ENCODE results near the gene RPS29. TPM values are rescaled to one million over a fixed set of nuclear protein-coding genes. Genes with fewer than 3 reads are reported as not detected.

Gene RPS29
- total RNA-seq, 2 donors from 2014 or later: 1,577 to 1,586 TPM

GRCh38 chr14:49574038-49574437, 12.1 kb downstream of the RPS29 start:
- Histone ChIP-seq H3K27ac (ENCODE audit: low read depth, low read length) (no peak overlapping the region), H3K9me3 (ENCODE audit: control insufficient read depth, low read length) (peaks cover 9% of the 10 kb centered on the region), H3K36me3 (ENCODE audit: control insufficient read depth, insufficient read depth, low read length) (peaks cover 35% of the 10 kb centered on the region), H3K9ac (ENCODE audit: extremely low read depth, low read length, poor library complexity, severe bottlenecking) (no peak overlapping the region), H3K27me3 (ENCODE audit: control insufficient read depth, insufficient read depth, low read length, poor library complexity, severe bottlenecking) (no peaks in the 10 kb centered on the region), H3K4me3 (ENCODE audit: low read length) (no peak overlapping the region), H3K4me1 (ENCODE audit: control insufficient read depth, insufficient read depth, low read length) (no peaks in the 10 kb centered on the region)
- peaks cover 5% of the 10 kb centered on the region for H3K9me3 Mint-ChIP-seq
- WGBS, 2 experiments (ENCODE audit: insufficient coverage in 1 of 2, insufficient read length in 1 of 2): 99 to 100% methylated on average over 2 to 4 of the region's 5 CpGs
- no peak overlapping the region for H3K4me3 Mint-ChIP-seq
- no peaks in the 10 kb centered on the region for H3K27me3 Mint-ChIP-seq (ENCODE audit: insufficient read depth)
- TF ChIP-seq, protein P1, sequence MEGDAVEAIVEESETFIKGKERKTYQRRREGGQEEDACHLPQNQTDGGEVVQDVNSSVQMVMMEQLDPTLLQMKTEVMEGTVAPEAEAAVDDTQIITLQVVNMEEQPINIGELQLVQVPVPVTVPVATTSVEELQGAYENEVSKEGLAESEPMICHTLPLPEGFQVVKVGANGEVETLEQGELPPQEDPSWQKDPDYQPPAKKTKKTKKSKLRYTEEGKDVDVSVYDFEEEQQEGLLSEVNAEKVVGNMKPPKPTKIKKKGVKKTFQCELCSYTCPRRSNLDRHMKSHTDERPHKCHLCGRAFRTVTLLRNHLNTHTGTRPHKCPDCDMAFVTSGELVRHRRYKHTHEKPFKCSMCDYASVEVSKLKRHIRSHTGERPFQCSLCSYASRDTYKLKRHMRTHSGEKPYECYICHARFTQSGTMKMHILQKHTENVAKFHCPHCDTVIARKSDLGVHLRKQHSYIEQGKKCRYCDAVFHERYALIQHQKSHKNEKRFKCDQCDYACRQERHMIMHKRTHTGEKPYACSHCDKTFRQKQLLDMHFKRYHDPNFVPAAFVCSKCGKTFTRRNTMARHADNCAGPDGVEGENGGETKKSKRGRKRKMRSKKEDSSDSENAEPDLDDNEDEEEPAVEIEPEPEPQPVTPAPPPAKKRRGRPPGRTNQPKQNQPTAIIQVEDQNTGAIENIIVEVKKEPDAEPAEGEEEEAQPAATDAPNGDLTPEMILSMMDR (conservative IDR thresholded peaks at IDR 0.05): no peak
- no peak for DNase-seq
- no peaks in the 10 kb centered on the region for H3K4me1 Mint-ChIP-seq
- H3K36me3 Mint-ChIP-seq (ENCODE audit: low read depth): peaks cover 59% of the 10 kb centered on the region
- no peak overlapping the region for H3K27ac Mint-ChIP-seq

- Histone ChIP-seq H3K4me3 (ENCODE audit: low read length) (no peak overlapping the region), H3K9ac (ENCODE audit: extremely low read depth, low read length, poor library complexity, severe bottlenecking) (no peak overlapping the region), H3K27me3 (ENCODE audit: control insufficient read depth, insufficient read depth, low read length, poor library complexity, severe bottlenecking) (no peaks in the 10 kb centered on the region), H3K9me3 (ENCODE audit: control insufficient read depth, low read length) (peaks cover 9% of the 10 kb centered on the region), H3K36me3 (ENCODE audit: control insufficient read depth, insufficient read depth, low read length) (peaks cover 7% of the 10 kb centered on the region), H3K27ac (ENCODE audit: low read depth, low read length) (no peak overlapping the region), H3K4me1 (ENCODE audit: control insufficient read depth, insufficient read depth, low read length) (peaks cover 4% of the 10 kb centered on the region)
- TF ChIP-seq, protein P1 (conservative IDR thresholded peaks at IDR 0.05): no peak
- Mint-ChIP-seq H3K4me1 (peaks cover 11% of the 10 kb centered on the region), H3K4me3 (no peak overlapping the region), H3K27ac (no peak overlapping the region), H3K36me3 (ENCODE audit: low read depth) (peaks cover 25% of the 10 kb centered on the region), H3K9me3 (peaks cover 5% of the 10 kb centered on the region), H3K27me3 (ENCODE audit: insufficient read depth) (no peaks in the 10 kb centered on the region)
- DNase-seq: no peak
- WGBS, 2 experiments (ENCODE audit: insufficient coverage in 1 of 2, insufficient read length in 1 of 2): 92 to 94% methylated on average over 2 to 3 of the region's 3 CpGs
Measured at GRCh38 chr14:49569281-49569680, 16.9 kb downstream of the RPS29 start.

GRCh38 chr14:49566714-49567113, 19.5 kb downstream of the RPS29 start:
- H3K27me3 Mint-ChIP-seq (ENCODE audit: insufficient read depth): no peaks in the 10 kb centered on the region
- Histone ChIP-seq H3K4me1 (ENCODE audit: control insufficient read depth, insufficient read depth, low read length) (peaks cover 4% of the 10 kb centered on the region), H3K27me3 (ENCODE audit: control insufficient read depth, insufficient read depth, low read length, poor library complexity, severe bottlenecking) (no peaks in the 10 kb centered on the region), H3K36me3 (ENCODE audit: control insufficient read depth, insufficient read depth, low read length) (no peaks in the 10 kb centered on the region), H3K9ac (ENCODE audit: extremely low read depth, low read length, poor library complexity, severe bottlenecking) (no peak overlapping the region), H3K9me3 (ENCODE audit: control insufficient read depth, low read length) (no peaks in the 10 kb centered on the region), H3K4me3 (ENCODE audit: low read length) (no peak overlapping the region), H3K27ac (ENCODE audit: low read depth, low read length) (no peak overlapping the region)
- no peak overlapping the region for H3K27ac Mint-ChIP-seq
- no peak overlapping the region for H3K4me3 Mint-ChIP-seq
- H3K4me1 Mint-ChIP-seq: peaks cover 11% of the 10 kb centered on the region
- H3K9me3 Mint-ChIP-seq: peaks cover 10% of the 10 kb centered on the region
- WGBS, 2 experiments (ENCODE audit: insufficient coverage in 1 of 2, insufficient read length in 1 of 2): 79 to 94% methylated on average over 10 to 12 of the region's 12 CpGs
- DNase-seq: no peak
- TF ChIP-seq, protein P1 (conservative IDR thresholded peaks at IDR 0.05): no peak
- H3K36me3 Mint-ChIP-seq (ENCODE audit: low read depth): peaks cover 5% of the 10 kb centered on the region

Data from endodermal cell (in vitro differentiated cells).